Smooth muscle cell (in vitro differentiated cells): ENCODE measurements around the gene SOX5. TPM values are rescaled to one million over a fixed set of nuclear protein-coding genes. Genes with fewer than 3 reads are reported as not detected.

Experiments used
- DNase-seq: peaks from one replicate; lab custom pipeline; 2025; ENCODE audit not compliant: unreplicated experiment; lab: John Stamatoyannopoulos, UW
- H2AFZ ChIP-seq: fragments of 200-600 bp; sonication (generic); 2 replicates; pipeline ENCODE4 v1.6.0; 2016; ENCODE audit warnings: antibody characterized with exemption, low read depth, mild to moderate bottlenecking
- H3F3A ChIP-seq: fragments of 200-600 bp; sonication (generic); 2 replicates; pipeline ENCODE4 v1.6.0; 2017; ENCODE audit warnings: antibody characterized with exemption, low read depth
- H3K27ac ChIP-seq: fragments of 200-600 bp; sonication (generic); 2 replicates; pipeline ENCODE4 v1.5.1; 2016; ENCODE audit warnings: low read depth, mild to moderate bottlenecking
- H3K27me3 ChIP-seq: fragments of 200-600 bp; sonication (generic); 2 replicates; pipeline ENCODE4 v1.6.1; 2016; ENCODE audit warnings: low read depth, mild to moderate bottlenecking
- H3K36me3 ChIP-seq: fragments of 200-600 bp; sonication (generic); 2 replicates; pipeline ENCODE4 v1.5.1; 2016; ENCODE audit warnings: low read depth
- H3K4me1 ChIP-seq: fragments of 200-600 bp; sonication (generic); 2 replicates; pipeline ENCODE4 v1.5.1; 2016; ENCODE audit warnings: low read depth
- H3K4me2 ChIP-seq: fragments of 200-600 bp; sonication (generic); 2 replicates; pipeline ENCODE4 v1.6.0; 2016; ENCODE audit warnings: mild to moderate bottlenecking
- H3K4me3 ChIP-seq: fragments of 200-600 bp; sonication (generic); 2 replicates; pipeline ENCODE4 v1.5.1; 2016; ENCODE audit warnings: mild to moderate bottlenecking
- H3K79me2 ChIP-seq: fragments of 200-600 bp; sonication (generic); 2 replicates; pipeline ENCODE4 v1.6.0; 2016; ENCODE audit warnings: low read depth, mild to moderate bottlenecking
- H3K9ac ChIP-seq: fragments of 200-600 bp; sonication (generic); 2 replicates; pipeline ENCODE4 v1.6.0; 2016; ENCODE audit warnings: low read depth
- H3K9me3 ChIP-seq: fragments of 200-600 bp; sonication (generic); replicated peaks from 2 replicates; pipeline ENCODE4 v1.5.1; 2016; ENCODE audit warnings: low read depth
- H4K20me1 ChIP-seq: fragments of 200-600 bp; sonication (generic); 2 replicates; pipeline ENCODE4 v1.6.0; 2016; ENCODE audit warnings: low read depth
- WGBS: methylation state at CpG from one replicate; pipeline ENCODE4 v1.1.7; 2016; ENCODE audit warnings: low lambda C conversion rate; 5-methylcytosine and 5-hydroxymethylcytosine counted together
- polyA plus RNA-seq: library from polyadenylated mRNA; unstranded; fragments of >200 nt; fragmentation: Nextera tagmentation; extraction: Ambion mirVana; gene quantifications from 2 replicates; pipeline ENCODE4 v1.2.1, GENCODE V29; 2016
- total RNA-seq: library from RNA; depleted of rRNA; stranded (reverse); fragments of >200 nt; gene quantifications from 2 replicates; pipeline ENCODE4 v1.2.3, GENCODE V29; 2014
- TF ChIP-seq, protein P1 (sequence below): fragments of 200-600 bp; sonication (generic); IDR thresholded peaks from 2 replicates; pipeline ENCODE4 v1.5.1; 2017; ENCODE audit warnings: borderline replicate concordance, mild to moderate bottlenecking, antibody characterized with exemption; ENCODE audit not compliant: insufficient read depth, poor library complexity, severe bottlenecking

Gene SOX5
- total and polyA plus RNA-seq, 2 experiments from 2014 or later = 22.3 to 47.8 TPM

DNA sequence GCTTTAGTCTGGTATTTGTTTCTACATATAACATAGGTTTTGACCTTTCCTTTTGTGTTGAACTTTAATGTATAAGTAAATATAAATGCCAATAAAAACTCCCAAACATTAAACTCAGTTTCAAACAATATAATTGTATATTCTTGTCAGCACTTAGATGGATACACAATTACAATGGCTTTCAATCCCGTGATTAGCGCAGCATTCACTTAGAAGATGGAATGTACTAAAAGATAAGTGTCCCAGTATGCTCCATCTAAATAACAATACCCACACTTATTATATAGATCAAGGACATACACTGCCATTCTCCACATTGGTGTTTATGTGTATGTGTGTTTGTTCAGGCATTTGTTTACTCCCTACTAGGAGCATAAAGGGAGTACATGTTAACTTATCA, 193.1 kb downstream of the SOX5 start:
- H2AFZ ChIP-seq = no peak overlapping the region
- H3K36me3 ChIP-seq = no peaks in the 10 kb centered on the region
- H3K79me2 ChIP-seq = peaks cover 7% of the 10 kb centered on the region
- H3K4me2 ChIP-seq = no peak overlapping the region
- no peak for DNase-seq
- TF ChIP-seq, protein P1, sequence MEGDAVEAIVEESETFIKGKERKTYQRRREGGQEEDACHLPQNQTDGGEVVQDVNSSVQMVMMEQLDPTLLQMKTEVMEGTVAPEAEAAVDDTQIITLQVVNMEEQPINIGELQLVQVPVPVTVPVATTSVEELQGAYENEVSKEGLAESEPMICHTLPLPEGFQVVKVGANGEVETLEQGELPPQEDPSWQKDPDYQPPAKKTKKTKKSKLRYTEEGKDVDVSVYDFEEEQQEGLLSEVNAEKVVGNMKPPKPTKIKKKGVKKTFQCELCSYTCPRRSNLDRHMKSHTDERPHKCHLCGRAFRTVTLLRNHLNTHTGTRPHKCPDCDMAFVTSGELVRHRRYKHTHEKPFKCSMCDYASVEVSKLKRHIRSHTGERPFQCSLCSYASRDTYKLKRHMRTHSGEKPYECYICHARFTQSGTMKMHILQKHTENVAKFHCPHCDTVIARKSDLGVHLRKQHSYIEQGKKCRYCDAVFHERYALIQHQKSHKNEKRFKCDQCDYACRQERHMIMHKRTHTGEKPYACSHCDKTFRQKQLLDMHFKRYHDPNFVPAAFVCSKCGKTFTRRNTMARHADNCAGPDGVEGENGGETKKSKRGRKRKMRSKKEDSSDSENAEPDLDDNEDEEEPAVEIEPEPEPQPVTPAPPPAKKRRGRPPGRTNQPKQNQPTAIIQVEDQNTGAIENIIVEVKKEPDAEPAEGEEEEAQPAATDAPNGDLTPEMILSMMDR = no peak
- peaks cover 6% of the 10 kb centered on the region for H3F3A ChIP-seq
- H3K4me1 ChIP-seq = peaks cover 88% of the 10 kb centered on the region
- no peaks in the 10 kb centered on the region for H3K27me3 ChIP-seq
- H3K9ac ChIP-seq = no peak overlapping the region
- H3K9me3 ChIP-seq = no peaks in the 10 kb centered on the region
- H4K20me1 ChIP-seq = no peaks in the 10 kb centered on the region
- 80% methylated on average over 2 of the region's 2 CpGs for WGBS
- no peak overlapping the region for H3K27ac ChIP-seq
- H3K4me3 ChIP-seq = no peak overlapping the region

DNA sequence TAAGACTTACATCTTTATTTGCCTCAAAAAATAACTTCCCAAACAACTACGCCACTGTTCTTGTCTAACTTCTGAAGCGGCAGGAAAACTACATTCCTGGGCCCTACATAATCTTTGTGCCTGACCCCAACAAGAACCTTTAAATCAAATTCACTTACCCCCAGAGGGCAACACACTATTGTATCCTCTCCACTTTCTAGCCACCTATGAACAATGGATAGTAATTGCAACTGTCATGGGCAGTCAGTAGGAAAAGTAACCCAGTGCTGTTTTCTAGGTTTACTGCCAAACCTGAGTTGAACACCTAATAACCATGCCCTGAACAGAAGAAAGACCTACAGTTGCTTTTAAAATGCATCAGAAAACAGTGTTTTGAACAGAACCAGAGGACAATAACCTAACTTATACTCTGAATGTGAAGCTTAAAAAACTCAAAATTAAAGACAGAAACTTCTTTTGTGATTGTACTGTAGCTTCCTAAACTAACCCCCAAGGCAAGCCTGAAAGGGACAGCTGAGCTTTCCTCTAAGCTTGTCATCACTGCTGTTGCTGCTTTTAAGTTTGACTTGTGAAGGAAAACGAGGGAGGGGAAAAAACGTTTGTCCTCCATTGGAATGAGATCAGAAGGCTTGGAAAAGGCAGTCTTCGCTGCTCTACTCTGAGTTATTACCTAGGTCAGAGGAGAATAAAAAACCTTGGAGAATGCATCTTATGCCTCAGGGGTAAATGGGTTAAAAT, 195.7 kb downstream of the SOX5 start:
- Histone ChIP-seq H3K36me3 (no peaks in the 10 kb centered on the region), H3K4me2 (no peak overlapping the region), H3K4me1 (peaks cover 75% of the 10 kb centered on the region), H2AFZ (no peak overlapping the region), H3K27ac (no peak overlapping the region), H4K20me1 (no peaks in the 10 kb centered on the region), H3K9me3 (no peaks in the 10 kb centered on the region), H3K4me3 (no peak overlapping the region), H3K9ac (no peak overlapping the region), H3K27me3 (no peaks in the 10 kb centered on the region), H3K79me2 (peaks cover 5% of the 10 kb centered on the region), H3F3A (peaks cover 6% of the 10 kb centered on the region)
- DNase-seq = no peak
- 75% methylated on average over 5 of the region's 5 CpGs for WGBS
- TF ChIP-seq, protein P1 = no peak

DNA sequence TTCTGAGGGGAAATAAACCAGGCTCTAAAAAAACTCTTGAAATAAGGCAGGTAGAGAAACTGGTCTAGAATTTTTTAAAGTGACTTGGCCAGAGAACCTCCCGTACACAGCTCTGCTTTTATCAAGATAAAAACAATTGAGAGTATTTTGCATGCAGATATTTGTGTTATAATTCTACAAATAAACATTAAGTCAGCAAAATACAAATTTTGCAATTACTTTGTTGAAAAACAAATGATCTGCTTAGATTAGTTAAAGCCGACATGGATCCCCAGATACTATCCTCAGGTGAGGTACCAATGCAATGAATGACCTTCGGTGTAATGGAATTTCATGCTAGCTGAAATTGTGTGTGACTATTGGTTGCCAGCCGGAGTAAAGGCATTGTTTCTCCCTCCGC, 197.2 kb downstream of the SOX5 start:
- no peaks in the 10 kb centered on the region for H3K36me3 ChIP-seq
- H3K9me3 ChIP-seq = no peaks in the 10 kb centered on the region
- no peaks in the 10 kb centered on the region for H3K27me3 ChIP-seq
- H4K20me1 ChIP-seq = no peaks in the 10 kb centered on the region
- H3K9ac ChIP-seq = no peak overlapping the region
- H3K4me2 ChIP-seq = no peak overlapping the region
- peaks cover 61% of the 10 kb centered on the region for H3K4me1 ChIP-seq
- H3K79me2 ChIP-seq = peaks cover 4% of the 10 kb centered on the region
- H2AFZ ChIP-seq = no peak overlapping the region
- H3K4me3 ChIP-seq = no peak overlapping the region
- no peak overlapping the region for H3K27ac ChIP-seq
- no peaks in the 10 kb centered on the region for H3F3A ChIP-seq
- DNase-seq = no peak
- 89% methylated on average over 5 of the region's 5 CpGs for WGBS
- TF ChIP-seq, protein P1 = no peak

DNA sequence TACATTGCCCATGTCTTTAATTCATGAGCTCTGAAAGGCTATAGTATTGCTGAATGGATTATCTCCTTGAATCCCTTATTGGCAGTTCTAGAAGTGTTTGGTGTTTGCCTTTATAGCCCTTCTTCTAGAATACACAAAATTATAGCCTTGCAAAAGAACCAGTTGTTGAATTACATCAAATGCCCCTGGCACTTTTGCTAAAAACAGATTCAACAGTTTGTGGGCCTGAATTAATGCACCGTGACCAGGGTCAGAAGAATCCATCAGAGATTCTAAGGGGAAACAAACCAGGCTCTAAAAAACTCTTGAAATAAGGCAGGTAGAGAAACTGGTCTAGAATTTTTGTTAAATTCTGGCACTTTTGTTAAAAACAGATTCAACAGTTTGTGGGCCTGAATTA, 197.8 kb downstream of the SOX5 start:
- TF ChIP-seq, protein P1 = no peak

More for the DNA sequence above, 197.8 kb downstream of the SOX5 start:
- Histone ChIP-seq H3K4me2 (peak overlapping the region; percentile 22), H3K36me3 (no peaks in the 10 kb centered on the region), H2AFZ (no peak overlapping the region), H3K9me3 (no peaks in the 10 kb centered on the region), H4K20me1 (no peaks in the 10 kb centered on the region), H3K4me1 (peaks cover 55% of the 10 kb centered on the region), H3K27me3 (no peaks in the 10 kb centered on the region), H3K4me3 (no peak overlapping the region), H3K79me2 (no peaks in the 10 kb centered on the region), H3K9ac (no peak overlapping the region), H3F3A (no peaks in the 10 kb centered on the region), H3K27ac (peak overlapping the region; percentile 48)
- 75% methylated on average over 1 of the region's 1 CpG for WGBS
- DNase-seq = no peak
